ENCODE data around the gene BCL2L13.

GRCh38 chr22:17710023-17710422 is 71.5 kb downstream of the BCL2L13 start:
- no peak for TF ChIP-seq ZNF512 (CRISPR knock-in tag; IDR thresholded peaks at IDR 0.05; ENCODE audit: borderline replicate concordance)
- no peak for TF ChIP-seq CTCF (IDR thresholded peaks at IDR 0.05)
- TF ChIP-seq USF1 (CRISPR knock-in tag; IDR thresholded peaks at IDR 0.05): no peak
- no peak for TF ChIP-seq SOX15 (CRISPR knock-in tag; IDR thresholded peaks at IDR 0.05)
- no peak for TF ChIP-seq NFYB (CRISPR knock-in tag; conservative IDR thresholded peaks at IDR 0.05; ENCODE audit: low read depth)
- TF ChIP-seq MAX (CRISPR knock-in tag; IDR thresholded peaks at IDR 0.05): no peak
